NCI-H510A treated with DMSO at 0.1 percent for 48 hours (cell line): Measurements from ENCODE around the gene SEMA4D.
"Not testable (repeated sequence)": the region's sequence is repeated elsewhere in the genome, so short reads cannot be mapped to it uniquely, and the experiment has no call there.

Source experiments
- DNase-seq: peaks from one replicate; lab custom pipeline; 2025; lab: John Stamatoyannopoulos, UW

The SEMA4D gene

GRCh38 chr9:89482056-89482851, 15.7 kb downstream of the SEMA4D start:
- no peak for DNase-seq

GRCh38 chr9:89481538-89481915, 16.4 kb downstream of the SEMA4D start:
- no peak for DNase-seq

DNA sequence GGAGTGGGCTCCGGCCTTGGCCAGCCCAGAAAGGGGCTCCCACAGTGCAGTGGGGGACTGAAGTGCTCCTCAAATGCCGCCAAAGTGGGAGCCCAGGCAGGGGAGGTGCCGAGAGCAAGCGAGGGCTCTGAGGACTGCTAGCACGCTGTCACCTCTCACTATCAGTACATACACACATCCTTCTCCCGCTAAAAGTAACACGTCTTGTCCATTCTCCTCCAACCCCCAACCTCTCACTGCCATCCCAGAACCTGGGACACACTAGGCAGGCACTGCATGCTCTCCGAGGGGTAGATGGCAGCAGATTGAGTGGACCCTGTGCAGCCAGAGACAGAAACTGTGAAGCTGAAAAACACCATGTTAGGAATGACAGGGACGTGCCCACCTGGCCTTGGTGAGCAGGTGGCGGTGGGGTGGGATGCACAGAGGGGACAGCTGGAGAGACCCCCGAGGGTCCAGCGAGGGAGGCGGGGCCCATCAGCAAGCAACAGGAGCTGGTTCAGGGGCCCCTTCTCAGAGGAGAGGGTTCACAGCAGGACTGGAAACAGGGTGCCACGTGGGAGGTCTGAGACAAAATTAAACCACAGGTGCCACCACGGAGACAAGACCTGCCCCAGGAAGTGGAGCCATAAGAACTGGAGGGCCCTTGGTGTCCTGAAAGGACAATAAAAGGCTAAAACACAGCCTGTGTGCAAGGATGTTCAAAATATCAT, 16.9 kb downstream of the SEMA4D start:
- no peak for DNase-seq

- not testable (repeated sequence) for DNase-seq
Measured at GRCh38 chr9:89480372-89480771, 17.5 kb downstream of the SEMA4D start.

- DNase-seq: not testable (repeated sequence)
Measured at GRCh38 chr9:89479669-89480011, 18.3 kb downstream of the SEMA4D start.

DNA sequence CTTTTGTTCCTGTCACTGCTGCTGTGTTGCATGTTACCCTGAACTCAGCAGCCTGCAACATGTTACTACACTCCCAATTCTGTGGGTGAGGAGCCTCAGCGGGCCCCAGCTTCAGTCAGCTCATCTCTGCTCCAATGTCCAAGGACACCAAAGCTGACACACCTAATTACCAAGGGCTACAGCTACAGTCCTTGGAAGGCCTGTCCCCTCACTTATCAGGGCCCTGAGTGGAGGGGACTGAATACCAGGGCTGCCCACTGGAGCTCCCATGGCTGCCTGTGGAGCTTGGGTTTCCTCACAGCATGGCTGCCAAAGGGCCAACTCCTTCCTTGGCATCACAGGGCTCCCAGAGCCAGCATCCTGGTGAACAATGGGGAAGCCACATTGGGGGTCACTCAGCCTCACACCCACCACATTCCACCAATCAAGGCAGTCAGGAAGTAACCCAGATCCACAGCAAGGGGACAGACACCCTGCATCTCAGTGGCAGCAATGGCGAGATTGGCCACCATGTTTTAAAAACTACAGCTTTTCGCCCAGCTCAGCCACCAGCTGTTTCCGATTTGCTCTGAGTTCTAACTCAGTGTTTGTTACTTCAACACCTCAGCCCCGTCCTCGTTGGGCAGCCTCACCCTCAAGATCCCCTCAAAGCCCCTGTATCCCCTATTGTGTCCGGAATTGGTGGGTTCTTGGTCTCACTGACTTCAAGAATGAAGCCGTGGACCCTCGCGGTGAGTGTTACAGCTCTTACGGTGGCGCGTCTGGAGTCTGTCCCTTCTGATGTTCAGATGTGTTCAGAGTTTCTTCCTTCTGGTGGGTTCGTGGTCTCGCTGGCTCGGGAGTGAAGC, 18.9 kb downstream of the SEMA4D start:
- no peak for DNase-seq

DNA sequence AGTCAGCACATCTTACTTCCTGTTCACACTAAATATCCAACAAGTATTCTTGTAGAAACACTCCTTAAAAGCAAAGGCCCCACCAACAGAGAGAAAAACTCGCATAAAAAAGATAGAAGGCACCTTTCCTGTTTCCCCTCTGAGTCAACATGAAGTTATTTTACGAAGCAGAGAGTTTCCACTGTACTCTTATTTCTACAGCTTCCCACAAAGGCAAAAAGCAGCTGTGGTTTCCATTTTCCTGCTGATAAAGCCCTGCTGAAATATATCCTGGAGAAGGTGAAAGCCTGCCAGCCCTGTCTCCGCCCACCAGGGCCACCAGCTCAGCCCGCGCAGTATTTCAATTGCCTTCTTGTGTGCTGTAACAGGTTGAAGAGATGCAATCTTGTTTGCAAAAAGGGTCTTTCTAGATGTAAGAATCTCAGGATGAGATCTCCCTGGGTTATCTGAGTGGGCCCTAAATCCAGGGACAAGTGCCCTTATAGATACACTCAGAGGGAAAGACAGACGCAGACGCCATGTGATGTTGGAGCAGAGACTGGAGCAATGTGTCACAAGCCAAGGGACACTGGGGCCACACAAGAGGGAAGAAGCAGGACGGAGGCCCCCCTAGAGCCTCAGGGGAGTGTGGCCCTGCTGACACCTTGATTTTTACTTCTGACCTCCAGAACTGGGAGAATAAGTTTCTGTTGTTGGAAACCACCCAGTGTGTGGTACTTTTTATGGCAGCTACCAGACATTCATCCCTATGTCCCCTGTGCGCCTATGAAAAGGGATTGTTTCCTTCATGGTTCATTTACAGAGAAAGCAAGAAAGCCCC, 19.9 kb downstream of the SEMA4D start:
- no peak for DNase-seq

DNA sequence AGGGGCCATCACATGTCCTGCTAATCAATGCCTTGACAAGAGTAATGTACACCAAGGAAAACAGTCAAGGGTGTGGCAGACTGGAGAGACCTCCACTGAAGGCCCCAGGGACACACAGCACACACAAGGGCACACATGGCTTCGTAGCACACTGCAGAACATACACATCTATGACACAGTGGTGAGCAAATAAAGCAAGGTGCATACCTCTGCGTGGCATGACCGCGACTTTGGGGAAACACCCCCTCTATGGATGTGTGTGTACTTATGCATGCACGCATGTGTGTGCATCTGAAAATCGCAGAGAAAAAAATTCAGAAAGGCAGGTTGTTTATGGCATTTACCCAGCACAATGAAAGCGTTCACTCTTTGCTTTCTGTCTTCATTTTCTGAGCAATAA, 20.5 kb downstream of the SEMA4D start:
- no peak for DNase-seq

DNA sequence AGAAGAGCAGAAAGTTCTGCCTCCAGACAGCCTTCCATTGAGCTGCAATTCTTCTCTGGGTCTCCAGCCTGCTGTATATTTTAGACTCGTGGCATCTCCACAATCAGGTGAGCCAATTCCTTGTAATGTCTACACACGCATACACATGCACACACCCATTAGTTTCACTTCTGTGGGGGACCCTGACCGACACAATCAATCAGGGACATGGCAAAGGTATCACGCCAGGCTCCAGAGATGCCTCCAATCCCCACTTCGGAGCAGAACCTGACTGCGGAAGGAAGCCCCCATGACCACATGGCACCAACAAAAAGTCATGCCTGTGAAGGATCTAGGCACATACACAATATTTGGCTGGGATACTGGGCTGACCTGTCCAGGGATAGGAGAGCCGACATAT, 21.4 kb downstream of the SEMA4D start:
- no peak for DNase-seq

DNA sequence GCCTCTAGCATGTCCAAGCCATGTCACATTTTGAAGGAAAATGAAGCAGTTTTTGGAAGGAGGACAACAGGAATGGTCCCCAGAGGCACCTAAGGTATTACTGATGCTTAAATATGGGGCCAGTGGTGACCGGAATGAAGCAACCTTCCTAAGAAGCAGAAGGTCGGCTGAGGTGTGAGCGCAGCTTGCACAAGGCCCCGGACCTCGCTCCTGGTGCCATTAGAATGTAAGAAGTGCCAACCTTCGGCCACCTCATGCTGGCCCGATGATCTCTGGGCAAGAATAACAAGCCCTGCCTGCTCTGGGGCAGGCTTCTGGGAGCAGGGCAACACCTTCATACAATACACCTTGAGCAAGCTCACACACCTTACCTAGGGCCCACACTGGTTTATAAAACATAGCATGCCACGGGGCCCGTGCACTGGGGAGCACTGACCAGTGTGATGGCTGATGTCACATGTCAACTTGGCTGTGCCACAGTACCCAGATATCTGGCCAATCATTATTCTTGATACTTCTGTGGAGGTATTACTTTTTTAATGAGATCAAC, 21.9 kb downstream of the SEMA4D start:
- no peak for DNase-seq

DNA sequence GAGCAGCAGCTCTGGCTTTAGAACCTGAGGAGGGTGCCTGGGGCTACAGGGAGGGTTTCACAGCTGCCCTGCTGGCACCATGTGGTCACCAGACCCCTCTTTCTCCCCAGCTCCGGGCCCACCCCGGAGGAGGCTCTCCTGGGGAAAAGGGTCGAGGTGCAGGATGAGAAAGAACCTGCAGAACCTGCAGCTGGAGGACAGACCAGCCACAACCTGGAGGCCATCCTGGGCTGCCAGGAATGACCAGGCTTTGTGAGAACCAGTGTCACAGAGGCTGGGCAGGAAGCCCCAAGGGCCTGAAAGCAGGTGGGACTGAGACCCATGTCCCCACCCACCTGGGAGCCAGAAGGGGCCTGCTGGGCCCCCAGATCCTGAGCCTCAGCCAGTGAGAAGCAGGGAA, 23.0 kb downstream of the SEMA4D start:
- no peak for DNase-seq

GRCh38 chr9:89473762-89474469, 24.0 kb downstream of the SEMA4D start:
- peak; percentile 48 for DNase-seq

- not testable (repeated sequence) for DNase-seq
Measured at GRCh38 chr9:89471796-89472320, 26.1 kb downstream of the SEMA4D start.

DNA sequence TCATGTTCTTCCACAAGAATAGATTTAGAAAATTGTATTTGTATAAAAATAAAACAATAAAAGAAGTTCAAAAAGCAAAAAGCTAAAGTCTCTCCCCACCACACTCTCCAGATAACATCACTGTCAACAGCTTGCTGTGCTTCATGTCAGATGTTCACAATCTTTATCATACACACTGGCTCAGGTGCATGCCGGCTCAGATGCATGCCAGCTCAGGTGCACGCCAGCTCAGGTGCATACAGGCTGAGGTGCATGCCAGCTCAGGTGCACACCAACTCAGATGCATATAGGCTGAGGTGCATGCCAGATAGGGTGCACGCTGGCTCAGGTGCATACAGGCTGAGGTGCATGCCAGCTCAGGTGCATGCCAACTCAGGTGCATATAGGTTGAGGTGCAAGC, 26.5 kb downstream of the SEMA4D start:
- DNase-seq: no peak

- no peak for DNase-seq
Measured at GRCh38 chr9:89470224-89470839, 27.6 kb downstream of the SEMA4D start.

DNA sequence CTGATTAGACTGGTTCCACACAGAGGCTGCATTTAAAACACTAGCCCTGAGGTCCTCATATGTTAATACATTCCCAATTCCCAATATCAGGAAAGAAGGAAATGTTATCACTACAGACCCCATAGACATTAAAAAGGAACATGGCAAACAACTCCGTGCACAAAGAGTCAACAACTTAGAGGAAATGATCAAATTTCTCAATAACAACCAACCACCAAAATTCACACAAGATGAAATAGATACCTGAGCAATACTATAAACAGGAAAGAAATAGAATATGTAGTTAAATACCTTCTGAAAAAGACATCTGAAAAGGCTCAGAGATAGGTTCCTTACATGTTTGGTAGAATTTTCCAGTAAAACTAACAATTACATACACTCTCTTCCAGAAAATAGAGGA, 28.9 kb downstream of the SEMA4D start:
- no peak for DNase-seq

GRCh38 chr9:89468281-89468960, 29.5 kb downstream of the SEMA4D start:
- DNase-seq: no peak

- no peak for DNase-seq
Measured at GRCh38 chr9:89467278-89467625, 30.7 kb downstream of the SEMA4D start.

DNA sequence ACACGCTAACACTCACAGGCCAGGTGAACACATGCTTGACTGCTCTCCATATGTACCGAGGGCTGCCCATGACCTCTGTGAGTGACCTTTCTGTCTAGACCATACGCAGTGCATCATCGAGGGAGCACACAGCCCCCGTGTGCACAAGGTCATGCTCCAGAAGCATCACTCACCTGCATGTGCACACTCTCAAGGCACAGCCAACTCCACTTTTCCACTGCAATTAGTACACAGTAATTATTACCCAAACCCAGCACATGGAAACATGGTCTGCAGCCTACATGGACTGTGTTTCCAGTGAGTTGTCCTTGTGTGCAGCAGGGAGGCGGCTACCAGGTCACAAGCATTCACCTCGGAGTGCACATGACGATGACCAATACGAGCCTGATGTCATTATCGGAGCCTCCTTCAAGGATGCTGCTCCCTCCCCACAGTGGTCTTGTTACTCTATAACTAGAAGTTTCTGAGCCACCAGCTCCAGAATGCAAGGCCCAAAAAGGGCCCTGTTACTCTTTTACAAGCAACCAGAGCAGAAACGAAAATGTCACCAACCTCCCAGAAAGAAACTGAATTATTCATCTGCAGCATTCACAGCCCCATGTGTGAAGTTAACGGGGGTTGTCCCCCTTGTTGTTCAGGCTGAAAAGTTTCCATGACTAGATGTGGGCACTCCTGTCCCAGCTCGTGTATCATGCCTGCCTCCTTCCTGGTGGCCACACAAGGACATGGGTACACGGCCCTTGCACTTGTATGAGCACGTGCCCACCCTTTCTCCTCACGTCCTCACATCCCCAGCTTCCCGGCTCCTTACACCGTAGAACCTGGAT, 31.2 kb downstream of the SEMA4D start:
- no peak for DNase-seq
